GM12801 (cell line): ENCODE measurements around the gene PDLIM1.

Source experiments
- TF ChIP-seq, protein P1 (sequence below): IDR thresholded peaks from one replicate; pipeline ENCODE4 v1.5.1; 2011; ENCODE audit warnings: control low read depth; ENCODE audit not compliant: insufficient read length; ENCODE audit errors: extremely low read depth

The PDLIM1 gene

DNA sequence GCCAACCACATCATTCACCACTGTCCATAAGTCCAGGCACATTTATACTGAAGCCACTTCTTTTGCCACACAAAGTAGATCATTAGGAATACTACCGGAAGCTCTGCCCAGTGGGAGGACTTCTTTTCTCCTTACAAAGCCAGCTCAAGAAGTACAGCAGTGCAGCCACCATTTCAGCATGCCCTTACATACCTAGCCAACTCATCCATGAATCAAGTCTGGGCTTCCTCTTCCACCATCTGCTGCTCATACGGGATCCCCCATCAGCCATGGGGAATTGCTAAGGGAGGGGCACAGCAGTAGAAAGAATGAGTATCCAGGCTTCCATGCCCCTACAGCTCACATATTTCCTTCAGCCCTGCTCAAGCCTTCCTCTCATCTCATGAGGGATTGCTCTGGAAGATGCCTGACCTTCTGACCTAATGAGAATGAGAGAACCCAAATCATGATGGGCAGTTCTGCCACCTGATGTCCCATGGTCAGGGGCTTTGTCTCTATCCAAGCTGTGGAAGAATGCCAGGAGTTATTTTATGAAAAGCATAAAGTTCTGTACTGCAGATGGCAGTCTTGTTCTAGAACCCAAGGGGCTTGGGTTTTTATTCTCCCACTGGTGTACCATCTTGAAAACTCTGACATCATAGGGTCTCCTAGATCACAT lies 57.3 kb downstream of the PDLIM1 start:
- TF ChIP-seq, protein P1, sequence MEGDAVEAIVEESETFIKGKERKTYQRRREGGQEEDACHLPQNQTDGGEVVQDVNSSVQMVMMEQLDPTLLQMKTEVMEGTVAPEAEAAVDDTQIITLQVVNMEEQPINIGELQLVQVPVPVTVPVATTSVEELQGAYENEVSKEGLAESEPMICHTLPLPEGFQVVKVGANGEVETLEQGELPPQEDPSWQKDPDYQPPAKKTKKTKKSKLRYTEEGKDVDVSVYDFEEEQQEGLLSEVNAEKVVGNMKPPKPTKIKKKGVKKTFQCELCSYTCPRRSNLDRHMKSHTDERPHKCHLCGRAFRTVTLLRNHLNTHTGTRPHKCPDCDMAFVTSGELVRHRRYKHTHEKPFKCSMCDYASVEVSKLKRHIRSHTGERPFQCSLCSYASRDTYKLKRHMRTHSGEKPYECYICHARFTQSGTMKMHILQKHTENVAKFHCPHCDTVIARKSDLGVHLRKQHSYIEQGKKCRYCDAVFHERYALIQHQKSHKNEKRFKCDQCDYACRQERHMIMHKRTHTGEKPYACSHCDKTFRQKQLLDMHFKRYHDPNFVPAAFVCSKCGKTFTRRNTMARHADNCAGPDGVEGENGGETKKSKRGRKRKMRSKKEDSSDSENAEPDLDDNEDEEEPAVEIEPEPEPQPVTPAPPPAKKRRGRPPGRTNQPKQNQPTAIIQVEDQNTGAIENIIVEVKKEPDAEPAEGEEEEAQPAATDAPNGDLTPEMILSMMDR, result no peak

DNA sequence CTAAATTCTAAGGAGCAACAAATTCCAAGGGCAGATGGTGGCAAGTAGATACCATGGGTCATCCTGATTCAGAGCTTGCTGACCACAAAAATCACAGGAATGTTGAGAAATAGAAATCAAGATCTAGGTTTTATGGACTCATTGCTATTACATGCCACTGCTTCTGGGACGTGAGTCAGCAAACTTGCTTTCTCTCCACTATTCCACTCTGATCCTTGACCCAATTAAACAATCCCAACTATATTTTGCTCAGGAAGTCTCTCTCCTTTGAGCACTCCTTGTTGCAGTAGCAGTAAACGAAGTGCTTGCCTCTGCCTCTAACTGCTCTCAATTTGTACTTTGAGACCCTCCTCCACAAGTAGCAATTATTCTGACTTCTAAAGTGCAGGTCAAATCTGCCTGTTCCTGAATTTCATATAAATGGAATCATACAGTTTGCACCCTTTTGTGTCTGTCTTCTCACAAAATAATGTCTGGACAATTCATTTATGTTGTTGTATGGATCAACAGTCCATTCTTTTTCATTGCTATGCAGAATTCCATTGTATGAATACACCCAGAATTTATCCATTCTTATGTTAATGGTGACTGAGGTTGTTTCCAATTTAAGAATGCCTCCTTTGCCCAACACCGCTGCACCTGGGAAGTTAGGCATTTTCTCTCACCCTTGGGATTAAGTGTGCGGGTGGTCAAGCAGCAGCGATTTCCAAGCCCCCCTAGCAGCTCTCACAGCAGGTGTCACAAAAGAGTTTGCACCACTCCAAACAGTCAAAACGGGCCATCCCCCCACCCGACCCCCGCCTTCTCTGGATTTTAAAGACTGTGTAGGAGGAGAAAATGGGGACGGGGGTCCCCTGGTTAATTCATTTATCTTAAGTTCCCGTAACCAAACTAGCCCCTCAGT lies 60.8 kb downstream of the PDLIM1 start:
- TF ChIP-seq, protein P1, result no peak

DNA sequence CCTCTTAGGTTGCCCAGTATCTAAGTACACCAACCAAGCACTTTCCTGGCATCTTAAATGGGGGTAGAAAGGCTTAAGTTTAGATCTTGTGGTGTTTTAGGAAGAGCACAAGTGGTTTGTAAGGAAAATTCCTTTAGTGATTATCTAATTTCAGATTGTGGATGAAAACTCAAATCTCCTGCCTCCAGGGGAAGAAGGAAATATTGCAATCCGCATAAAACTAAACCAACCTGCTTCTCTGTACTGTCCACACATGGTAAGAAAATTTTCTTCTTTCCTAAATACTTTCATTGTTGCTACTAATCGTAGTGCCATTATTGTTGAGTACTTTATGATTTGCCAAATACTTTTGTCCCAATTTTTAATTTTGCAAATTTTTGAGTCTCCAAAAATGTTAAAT lies 65.7 kb downstream of the PDLIM1 start:
- TF ChIP-seq, protein P1, result no peak

DNA sequence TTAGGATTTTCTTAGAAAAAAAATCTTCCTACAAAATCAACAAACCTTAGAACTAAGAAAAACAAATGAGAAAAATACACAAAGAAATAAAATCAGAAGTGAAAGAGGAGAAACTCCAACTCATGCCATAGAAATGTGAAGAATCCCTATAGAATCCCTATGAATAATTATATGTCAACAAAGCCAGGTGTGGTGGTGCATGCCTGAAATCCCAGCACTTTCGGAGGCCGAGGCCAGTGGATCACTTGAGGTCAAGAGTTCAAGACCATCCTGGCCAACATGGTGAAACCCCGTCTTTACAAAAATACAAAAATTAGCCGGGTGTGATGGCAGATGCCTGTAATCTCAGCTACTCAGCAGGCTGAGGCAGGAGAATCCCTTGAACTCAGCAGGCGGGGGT lies 69.7 kb downstream of the PDLIM1 start:
- TF ChIP-seq, protein P1, result no peak

DNA sequence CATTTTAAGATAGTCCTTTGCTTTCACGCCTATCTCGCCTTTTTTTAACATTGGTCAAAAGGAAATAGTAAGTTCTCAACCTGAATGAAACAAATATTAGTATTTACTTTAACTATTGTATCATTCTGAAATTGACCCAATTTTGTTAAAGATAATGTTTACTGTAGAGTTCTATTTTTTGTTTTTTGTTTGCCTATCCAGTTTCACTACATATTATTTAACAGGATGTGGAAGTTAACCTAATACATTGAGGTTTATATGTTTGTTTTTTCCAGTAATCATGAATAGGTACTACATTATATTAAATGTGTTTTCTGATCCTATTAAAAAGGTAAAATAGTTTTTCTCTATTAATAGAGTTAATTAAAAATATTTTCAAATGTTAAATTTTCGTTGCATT lies 70.3 kb downstream of the PDLIM1 start:
- TF ChIP-seq, protein P1, result no peak

DNA sequence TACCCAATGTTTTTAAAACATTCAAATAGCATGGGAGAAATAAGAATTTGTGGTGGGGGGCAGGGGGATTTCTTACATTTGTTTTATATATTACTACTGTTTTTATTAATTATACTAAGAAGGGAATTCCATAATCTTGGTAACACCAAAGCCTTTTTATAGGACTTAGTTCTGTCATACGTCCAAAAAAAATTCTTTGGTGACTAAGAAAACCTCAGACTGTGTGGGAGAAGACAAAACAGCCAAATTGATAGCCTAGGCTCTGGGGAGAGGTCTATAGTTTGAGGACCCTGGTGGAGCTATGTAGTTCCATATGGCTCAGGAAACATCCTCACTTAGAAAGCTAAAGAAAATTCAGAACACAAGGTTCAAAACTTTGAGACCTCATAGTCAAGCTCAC lies 73.3 kb downstream of the PDLIM1 start:
- TF ChIP-seq, protein P1, result no peak

DNA sequence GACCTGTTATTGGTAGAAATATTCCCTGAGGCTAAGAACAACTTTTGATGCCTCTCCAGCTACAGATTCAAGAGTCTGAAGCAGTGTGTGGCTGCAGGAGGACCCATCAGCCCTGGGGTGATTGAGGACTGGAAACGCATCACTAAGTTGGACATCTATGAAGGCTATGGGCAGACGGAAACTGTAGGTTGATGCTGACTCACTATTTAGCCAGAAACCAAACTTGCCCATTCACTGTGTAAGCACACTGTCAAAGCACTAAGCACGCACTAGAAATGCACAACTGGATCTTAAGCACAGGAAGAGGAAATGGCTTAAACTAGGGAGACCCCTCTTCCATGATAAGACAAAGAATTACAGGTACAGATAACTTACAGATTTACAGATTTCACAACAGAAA lies 76.0 kb downstream of the PDLIM1 start:
- TF ChIP-seq, protein P1, result no peak
